Large intestine (tissue), 3 donors: ENCODE results near the gene MYO1B. TPM values are rescaled to one million over a fixed set of nuclear protein-coding genes. Genes with fewer than 3 reads are reported as not detected.

Source experiments
- DNase-seq, 2 donors: peaks; one replicate each; pipeline versions ENCODE4 v3.0.0 to v3.0.0-alpha.2; 2013
- H3K27ac ChIP-seq: one replicate; pipeline ENCODE4 v1.5.1; 2013; ENCODE audit warnings: low read length
- H3K27me3 ChIP-seq: 2 replicates; pipeline ENCODE4 v1.6.1; 2013; ENCODE audit warnings: low read length; ENCODE audit not compliant: control insufficient read depth, insufficient read depth
- H3K36me3 ChIP-seq: 2 replicates; pipeline ENCODE4 v1.6.1; 2013; ENCODE audit warnings: low read length; ENCODE audit not compliant: control insufficient read depth, insufficient read depth
- H3K4me1 ChIP-seq: one replicate; pipeline ENCODE4 v1.6.1; 2013; ENCODE audit warnings: low read length; ENCODE audit not compliant: control insufficient read depth, insufficient read depth
- H3K4me3 ChIP-seq: one replicate; pipeline ENCODE4 v1.5.1; 2013; ENCODE audit warnings: low read length
- H3K9me3 ChIP-seq: one replicate; pipeline ENCODE4 v1.6.1; 2013; ENCODE audit warnings: mild to moderate bottlenecking, low read depth, low read length, moderate library complexity; ENCODE audit not compliant: control insufficient read depth
- WGBS: methylation state at CpG from one replicate; pipeline ENCODE4 v1.1.5; 2013; ENCODE audit warnings: low lambda C conversion rate; ENCODE audit not compliant: insufficient coverage; 5-methylcytosine and 5-hydroxymethylcytosine counted together
- polyA plus RNA-seq: library from polyadenylated mRNA; unstranded; fragments of 120-200 nt; gene quantifications from one replicate; pipeline ENCODE4 v1.2.1, GENCODE V29; 2013

MYO1B gene
- polyA plus RNA-seq, 1 donor: 37.9 TPM

DNA sequence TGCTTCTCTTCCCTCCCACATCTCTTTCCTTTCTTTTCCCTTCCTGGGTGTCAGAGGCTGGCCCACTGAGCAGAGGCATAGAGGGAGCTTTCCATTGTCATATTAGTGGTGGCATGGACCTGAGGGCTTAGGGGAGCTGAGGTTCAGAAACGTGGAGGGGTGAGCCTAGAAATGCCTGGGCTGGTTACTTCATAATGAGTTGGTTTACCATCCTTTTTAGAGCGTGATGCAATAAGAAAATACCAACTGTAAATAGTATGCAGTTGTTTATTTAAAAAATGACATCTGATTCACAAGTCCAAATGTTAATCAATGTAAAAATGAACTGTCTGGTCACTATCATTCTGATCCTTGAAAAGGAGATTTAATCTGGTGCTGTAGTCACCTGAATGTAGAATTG is 46.3 kb downstream of the MYO1B start:
- Histone ChIP-seq H3K9me3 (no peaks in the 10 kb centered on the region), H3K27ac (no peak overlapping the region), H3K36me3 (no peaks in the 10 kb centered on the region), H3K27me3 (no peaks in the 10 kb centered on the region), H3K4me3 (no peak overlapping the region), H3K4me1 (no peaks in the 10 kb centered on the region)
- WGBS: 75% methylated on average over 2 of the region's 2 CpGs
- no peak for DNase-seq

DNA sequence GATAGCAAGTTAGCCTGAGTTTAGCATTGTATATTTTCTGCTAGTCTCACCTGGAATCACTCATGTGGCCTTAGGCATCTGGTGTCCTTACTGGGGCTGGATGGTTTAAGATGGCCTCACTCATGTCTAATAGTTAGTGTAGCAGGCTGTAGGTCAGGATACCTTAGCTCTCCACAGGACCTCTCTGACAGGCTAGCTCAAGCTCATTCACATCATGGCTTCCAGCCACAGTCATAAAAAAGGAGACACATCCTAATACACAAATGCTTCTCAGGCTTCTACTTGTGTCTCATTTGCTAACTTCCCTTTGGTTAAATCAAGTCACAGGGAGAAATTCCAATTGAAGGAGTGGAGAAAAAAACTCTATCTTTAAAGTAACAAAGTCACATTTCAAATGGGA is 47.7 kb downstream of the MYO1B start:
- Histone ChIP-seq H3K36me3 (no peaks in the 10 kb centered on the region), H3K4me3 (no peak overlapping the region), H3K9me3 (no peaks in the 10 kb centered on the region), H3K27ac (no peak overlapping the region), H3K27me3 (no peaks in the 10 kb centered on the region), H3K4me1 (no peaks in the 10 kb centered on the region)
- DNase-seq: no peak

DNA sequence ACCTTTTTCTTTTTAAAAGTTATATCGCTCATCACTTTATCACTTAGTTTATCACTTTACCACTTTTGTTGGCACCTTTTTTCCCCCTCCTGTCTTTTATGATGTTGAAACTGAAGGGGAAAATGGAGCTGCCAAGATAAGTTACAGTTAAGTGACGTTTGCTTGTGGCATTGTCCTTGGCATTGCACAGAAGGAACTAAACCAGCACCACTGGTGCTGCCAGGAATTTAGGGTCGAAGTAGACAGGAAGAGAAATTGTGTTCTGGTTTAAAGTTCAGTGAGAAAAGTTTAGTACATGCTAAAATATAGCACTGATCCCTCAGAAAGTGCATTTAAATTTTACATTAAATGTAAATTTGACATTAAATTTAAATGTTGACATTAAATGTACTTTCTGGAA is 49.9 kb downstream of the MYO1B start:
- WGBS: 100% methylated on average over 1 of the region's 3 CpGs
- Histone ChIP-seq H3K27ac (no peak overlapping the region), H3K4me1 (no peaks in the 10 kb centered on the region), H3K36me3 (no peaks in the 10 kb centered on the region), H3K27me3 (no peaks in the 10 kb centered on the region), H3K4me3 (no peak overlapping the region), H3K9me3 (no peaks in the 10 kb centered on the region)
- no peak for DNase-seq

DNA sequence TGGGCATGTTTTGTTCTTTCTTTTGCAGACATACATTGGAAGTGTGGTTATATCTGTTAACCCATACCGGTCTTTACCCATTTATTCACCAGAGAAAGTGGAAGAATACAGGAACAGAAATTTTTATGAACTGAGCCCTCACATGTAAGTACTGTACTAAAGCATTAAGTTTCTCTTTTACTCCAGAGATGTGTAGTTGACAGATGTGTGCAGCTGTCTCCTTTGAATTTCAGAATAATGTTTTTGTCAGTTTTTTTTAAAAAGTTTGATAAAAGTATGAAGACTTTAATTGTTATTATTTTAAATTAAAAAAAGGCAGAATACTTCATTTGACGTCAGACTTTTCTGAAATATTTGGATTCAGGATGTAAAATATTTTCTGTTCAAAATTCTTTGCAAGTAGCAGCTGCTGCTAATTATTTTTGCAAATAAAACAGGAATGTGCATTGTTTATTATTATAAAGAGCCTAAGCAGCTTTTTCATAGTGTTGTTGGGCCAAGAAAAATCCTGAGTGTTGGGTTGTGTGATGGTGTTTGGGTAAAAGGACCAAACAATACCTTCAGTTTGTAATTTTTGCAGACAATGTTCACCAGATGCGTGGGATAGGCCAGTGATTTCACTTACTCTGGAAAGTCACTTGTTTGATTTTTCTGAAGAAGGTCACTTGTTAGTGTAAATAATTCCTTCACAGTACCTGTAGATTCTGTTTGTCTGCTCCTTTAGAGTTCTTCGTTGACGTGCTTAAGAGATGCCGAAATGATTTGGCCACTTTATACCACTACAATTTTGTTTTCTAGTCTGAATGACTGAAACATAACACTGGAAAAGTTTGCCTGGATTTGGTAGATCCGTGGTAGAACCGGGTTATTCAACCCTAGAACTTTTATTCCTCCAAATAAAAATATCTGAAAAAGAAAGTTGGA is 51.1 kb downstream of the MYO1B start:
- no peak for DNase-seq
- WGBS: 93% methylated on average over 4 of the region's 8 CpGs

DNA sequence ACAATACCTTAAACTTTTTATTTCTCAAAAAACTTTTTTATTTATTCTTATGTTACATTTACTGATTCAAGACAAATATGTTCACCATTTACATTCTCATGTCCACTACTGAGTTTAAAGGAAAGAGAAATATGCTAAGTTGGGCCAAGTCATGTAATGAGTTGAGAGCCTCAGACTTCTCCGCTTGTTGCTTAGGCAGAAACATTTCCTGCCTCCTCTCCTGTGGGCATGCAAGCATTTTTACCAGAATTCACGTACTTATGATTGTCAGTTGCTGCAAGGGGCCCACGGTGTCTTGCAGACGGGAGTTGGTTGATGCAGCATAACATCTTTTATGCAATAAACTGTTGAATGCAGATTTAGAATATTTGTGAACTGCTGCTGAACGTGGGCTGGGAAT is 51.8 kb downstream of the MYO1B start:
- no peak overlapping the region for H3K27ac ChIP-seq
- no peak overlapping the region for H3K4me3 ChIP-seq
- H3K9me3 ChIP-seq: no peaks in the 10 kb centered on the region
- H3K36me3 ChIP-seq: no peaks in the 10 kb centered on the region
- DNase-seq: no peak
- H3K27me3 ChIP-seq: no peaks in the 10 kb centered on the region
- H3K4me1 ChIP-seq: no peaks in the 10 kb centered on the region
- 100% methylated on average over 1 of the region's 5 CpGs for WGBS

More for the DNA sequence above, 51.1 kb downstream of the MYO1B start:
- Histone ChIP-seq H3K27ac (no peak overlapping the region), H3K9me3 (no peaks in the 10 kb centered on the region), H3K4me1 (no peaks in the 10 kb centered on the region), H3K4me3 (no peak overlapping the region), H3K27me3 (no peaks in the 10 kb centered on the region), H3K36me3 (no peaks in the 10 kb centered on the region)

DNA sequence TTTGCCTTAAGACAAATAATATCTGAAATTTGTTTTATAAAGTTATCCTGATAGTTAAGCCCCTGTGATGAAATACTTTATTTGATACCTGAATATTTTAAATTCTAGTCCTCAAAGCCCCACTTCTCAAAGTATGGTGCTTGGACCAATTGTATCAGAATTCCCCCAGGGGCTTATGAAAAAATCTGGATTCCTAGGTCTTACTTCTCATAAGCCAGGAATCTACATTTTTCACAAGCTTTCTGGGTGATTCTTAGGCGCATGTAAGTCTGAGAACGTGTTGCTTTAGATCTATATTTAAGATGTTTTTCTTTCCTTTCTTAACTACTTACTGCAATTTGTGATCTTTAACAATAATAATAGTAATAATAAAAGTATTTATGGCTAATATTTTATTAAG is 53.1 kb downstream of the MYO1B start:
- Histone ChIP-seq H3K4me1 (no peaks in the 10 kb centered on the region), H3K27ac (no peak overlapping the region), H3K4me3 (no peak overlapping the region), H3K27me3 (no peaks in the 10 kb centered on the region), H3K36me3 (no peaks in the 10 kb centered on the region), H3K9me3 (no peaks in the 10 kb centered on the region)
- DNase-seq: no peak
- WGBS: no CpG with 5 or more reads among the region's 2 CpGs

DNA sequence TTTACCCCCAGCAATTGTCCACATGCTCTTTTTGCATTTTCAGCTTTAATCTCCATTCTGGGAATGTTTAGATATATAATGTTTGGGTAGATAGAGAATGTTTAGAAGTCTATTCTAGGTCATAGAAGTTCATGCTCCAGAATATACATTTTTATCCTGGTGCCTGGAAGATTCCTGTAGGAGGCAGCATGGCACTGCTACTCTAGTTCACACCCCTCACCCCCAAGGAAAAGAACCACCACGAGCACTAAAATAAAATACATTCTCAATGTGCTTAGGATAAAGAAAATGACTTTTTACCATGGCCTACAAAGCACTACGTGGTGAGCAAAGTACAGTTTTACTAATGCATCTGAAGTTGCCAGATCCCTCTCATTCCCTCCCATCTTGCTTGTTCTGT is 53.8 kb downstream of the MYO1B start:
- Histone ChIP-seq H3K9me3 (no peaks in the 10 kb centered on the region), H3K27ac (no peak overlapping the region), H3K4me1 (no peaks in the 10 kb centered on the region), H3K4me3 (no peak overlapping the region), H3K27me3 (no peaks in the 10 kb centered on the region), H3K36me3 (no peaks in the 10 kb centered on the region)
- no peak for DNase-seq
- no CpG with 5 or more reads among the region's 2 CpGs for WGBS

DNA sequence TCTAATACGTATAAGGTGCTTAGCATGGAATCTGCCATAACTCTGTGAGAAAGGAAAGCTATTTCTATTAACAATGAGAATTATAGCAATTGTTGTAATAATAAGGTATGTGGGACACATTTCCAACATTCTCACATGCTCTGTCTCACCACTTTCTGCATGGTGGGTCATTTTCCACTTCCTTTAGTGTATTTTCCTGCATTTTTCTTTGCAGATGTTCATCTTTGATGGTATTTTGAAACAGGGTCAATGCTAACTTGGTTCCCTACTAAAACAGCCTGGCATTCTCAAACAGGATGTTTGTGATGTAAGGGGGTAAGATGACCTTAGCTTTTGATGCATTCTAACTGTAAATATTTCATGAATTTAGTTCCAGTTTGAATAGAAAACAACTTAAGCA is 54.7 kb downstream of the MYO1B start:
- no peaks in the 10 kb centered on the region for H3K4me1 ChIP-seq
- no peaks in the 10 kb centered on the region for H3K36me3 ChIP-seq
- H3K27ac ChIP-seq: no peak overlapping the region
- DNase-seq: no peak
- no peak overlapping the region for H3K4me3 ChIP-seq
- no peaks in the 10 kb centered on the region for H3K27me3 ChIP-seq
- WGBS: 100% methylated on average over 1 of the region's 1 CpG
- no peaks in the 10 kb centered on the region for H3K9me3 ChIP-seq

DNA sequence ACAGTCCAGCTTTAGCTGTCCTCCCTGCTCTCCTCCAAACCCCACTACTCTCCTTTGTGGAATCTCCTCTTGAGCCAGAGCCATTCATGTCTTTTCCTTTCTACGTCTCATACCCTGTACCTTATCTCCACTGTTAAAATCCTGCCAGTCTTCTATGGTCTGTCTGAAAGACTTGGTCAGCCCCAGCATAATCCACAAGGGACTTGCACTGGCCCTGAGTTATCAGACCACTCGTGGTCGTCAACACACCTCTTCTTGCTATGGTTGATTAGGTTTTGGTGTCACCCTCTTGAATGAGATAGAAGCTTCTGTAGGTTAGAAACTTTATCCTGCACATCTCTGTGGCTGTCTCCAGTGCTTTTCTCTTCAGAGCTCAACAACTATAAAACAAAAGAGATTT is 56.8 kb downstream of the MYO1B start:
- WGBS: no CpG with 5 or more reads among the region's 3 CpGs
- Histone ChIP-seq H3K36me3 (no peaks in the 10 kb centered on the region), H3K27me3 (no peaks in the 10 kb centered on the region), H3K27ac (no peak overlapping the region), H3K4me1 (no peaks in the 10 kb centered on the region), H3K4me3 (no peak overlapping the region), H3K9me3 (no peaks in the 10 kb centered on the region)
- DNase-seq: no peak

DNA sequence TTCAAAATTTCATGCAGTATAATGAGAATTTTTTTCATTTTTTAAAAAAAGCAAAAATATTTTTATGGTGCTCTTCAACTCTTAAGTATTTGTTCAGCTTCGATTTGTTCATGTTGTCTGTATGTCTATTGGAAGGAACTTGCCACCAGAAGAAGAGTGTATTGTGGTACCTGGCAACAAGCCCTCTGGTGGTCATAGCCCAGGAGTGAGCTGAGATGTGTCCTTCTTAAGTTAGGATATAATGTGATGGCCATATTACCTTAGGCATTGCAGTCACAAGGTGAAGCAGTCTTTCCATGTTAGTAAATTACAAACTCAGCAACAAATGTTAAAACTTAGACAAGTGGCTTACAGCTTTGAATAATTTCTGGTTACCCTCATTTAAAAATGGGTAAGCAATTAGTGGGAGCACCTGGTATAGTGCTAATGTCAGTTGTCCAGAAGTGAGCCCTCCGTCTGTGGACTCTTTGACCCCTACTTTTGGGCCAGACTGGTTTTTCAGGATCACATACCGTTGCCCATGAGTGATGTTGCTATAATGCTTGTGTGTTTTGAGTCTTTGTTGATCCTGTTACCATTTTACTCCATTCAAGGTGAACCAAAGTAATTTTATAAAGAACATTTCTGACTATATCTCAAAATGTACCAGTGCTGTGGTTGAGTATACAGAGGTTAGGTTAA is 57.4 kb downstream of the MYO1B start:
- no peaks in the 10 kb centered on the region for H3K9me3 ChIP-seq
- no peaks in the 10 kb centered on the region for H3K36me3 ChIP-seq
- H3K4me1 ChIP-seq: no peaks in the 10 kb centered on the region
- DNase-seq: no peak
- H3K27me3 ChIP-seq: no peaks in the 10 kb centered on the region
- no peak overlapping the region for H3K27ac ChIP-seq
- no peak overlapping the region for H3K4me3 ChIP-seq
- WGBS: no CpG with 5 or more reads among the region's 3 CpGs
